NOMO-1 treated with DMSO at 0.1 percent for 48 hours (cell line): ENCODE measurements around the gene TBCB.

Experiments
- DNase-seq: peaks from one replicate; lab custom pipeline; 2025; ENCODE audit not compliant: unreplicated experiment; lab: John Stamatoyannopoulos, UW

The TBCB gene

DNA sequence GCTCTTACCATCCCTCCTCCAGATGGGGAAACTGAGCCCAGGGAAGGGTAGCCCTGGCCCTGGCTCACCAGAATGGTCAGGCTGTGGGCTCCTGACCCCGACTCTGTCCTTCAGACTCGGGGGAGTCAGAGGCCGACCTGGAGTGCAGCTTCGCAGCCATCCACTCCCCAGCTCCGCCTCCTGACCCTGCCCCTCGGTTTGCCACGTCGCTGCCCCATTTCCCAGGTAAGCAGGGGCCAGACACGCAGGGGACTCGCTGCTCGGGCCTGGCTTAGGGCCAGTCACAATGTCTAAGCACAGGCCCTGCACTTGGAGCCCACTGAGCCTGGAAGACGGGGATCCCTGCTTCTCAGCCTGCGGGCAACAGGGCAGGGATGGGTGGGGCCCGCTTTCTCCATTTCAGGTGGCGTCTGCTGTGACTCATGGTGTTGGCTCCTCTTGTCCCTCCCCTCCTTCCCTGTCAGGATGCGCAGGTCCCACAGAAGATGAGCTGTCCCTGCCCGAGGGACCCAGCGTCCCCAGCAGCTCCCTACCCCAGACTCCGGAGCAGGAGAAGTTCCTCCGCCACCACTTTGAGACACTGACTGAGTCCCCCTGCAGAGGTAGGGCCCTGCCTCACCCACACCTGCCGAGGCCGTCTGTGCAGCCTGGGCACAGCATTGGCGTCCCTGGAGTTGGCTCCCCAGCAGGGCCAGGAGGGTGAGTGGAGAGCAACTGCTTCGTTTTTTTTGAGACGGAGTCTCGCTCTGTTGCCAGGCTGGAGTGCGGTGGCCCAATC lies 13.5 kb upstream of the TBCB start:
- DNase-seq: no peak

DNA sequence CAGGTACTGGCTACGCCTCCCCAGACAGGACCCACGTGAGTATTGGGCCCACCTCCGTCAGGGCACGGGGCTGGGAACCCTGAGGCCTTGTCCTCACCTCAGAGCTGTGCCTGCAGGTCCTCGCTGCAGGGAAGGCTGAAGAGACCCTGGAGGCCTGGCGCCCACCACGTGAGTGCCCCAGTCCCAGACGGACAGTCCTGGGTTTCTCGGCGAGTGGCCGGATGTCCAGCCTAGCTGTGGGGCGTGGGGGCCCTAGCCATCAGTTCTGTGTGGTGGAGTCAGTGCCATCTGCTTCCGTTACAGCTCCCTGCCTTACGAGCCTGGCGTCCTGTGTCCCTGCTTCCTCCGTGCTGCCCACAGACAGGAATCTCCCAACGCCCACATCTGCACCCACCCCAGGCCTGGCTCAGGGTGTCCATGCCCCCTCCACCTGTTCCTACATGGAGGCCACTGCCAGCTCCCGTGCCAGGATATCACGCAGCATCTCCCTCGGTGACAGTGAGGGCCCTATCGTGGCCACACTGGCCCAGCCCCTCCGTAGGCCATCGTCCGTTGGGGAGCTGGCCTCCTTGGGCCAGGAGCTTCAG lies 12.1 kb upstream of the TBCB start:
- no peak for DNase-seq

DNA sequence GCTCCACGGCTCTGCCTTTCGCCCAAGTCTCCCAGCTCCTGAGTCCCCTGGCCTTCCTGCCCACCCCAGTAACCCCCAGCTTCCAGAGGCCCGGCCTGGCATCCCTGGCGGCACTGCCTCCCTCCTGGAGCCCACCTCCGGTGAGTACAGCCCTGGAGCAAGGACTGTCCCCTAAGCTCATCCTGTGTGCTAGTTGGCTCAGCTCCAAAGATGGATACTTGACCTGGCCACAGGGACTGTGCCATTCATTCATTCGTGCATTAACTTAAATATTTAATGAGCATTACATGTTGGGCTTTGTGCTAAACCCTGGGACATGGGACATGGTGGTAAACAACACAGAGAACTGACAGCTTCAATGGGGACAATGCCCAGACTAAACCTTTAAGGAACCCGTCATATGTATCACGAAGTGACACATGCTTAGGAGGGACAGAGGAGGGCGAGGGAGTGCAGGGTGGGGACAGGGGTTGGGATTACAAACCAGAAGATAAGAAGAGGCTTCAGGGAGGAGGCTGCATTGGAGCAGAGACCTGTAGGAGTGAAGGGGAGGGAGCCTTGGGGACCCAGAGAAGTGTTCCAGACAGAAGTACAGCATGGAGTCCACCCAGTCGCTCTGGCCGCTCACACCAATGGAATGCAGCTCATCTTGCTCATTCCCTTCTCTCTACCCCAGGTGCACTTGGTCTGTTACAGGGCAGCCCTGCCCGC lies 11.3 kb upstream of the TBCB start:
- no peak for DNase-seq

DNA sequence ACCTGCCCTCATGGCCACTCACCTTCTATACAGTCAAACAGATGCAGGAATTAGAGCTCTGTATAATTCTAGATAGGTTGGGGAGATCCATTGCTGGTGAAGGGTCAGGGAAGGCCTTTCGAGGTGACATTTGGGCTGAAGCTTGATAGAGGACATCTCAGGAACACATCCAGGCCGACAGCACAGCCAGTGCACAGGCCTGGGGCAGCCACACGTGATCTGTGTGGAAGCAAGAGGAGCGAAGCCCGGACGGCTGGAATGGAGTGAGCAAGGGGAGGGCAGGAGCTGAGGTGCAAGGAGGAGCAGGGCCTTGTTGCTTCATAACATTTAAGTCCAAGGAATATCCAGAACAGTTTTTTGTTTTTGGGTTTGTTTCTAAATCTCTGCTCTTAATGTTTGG lies 8.8 kb upstream of the TBCB start:
- no peak for DNase-seq

DNA sequence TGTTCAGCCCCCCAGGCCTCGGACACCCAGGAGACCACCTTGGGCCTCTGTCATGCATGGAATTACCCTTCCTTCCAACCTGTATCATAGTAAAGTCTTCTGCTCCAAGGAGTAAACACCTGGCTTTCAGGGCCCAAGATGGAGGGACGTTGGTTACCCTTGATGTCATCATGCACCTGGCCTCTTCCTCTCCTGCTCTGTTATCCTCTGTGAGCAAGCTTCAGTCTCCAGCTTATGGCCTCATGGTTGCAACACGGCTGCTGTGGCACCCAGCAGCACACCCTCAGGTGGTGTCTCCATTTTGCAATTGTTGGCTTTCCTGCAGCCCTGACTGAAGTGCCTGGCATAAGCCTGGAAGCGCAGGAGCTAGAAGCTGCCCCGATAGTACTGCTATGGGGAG lies 8.3 kb upstream of the TBCB start:
- DNase-seq: no peak

DNA sequence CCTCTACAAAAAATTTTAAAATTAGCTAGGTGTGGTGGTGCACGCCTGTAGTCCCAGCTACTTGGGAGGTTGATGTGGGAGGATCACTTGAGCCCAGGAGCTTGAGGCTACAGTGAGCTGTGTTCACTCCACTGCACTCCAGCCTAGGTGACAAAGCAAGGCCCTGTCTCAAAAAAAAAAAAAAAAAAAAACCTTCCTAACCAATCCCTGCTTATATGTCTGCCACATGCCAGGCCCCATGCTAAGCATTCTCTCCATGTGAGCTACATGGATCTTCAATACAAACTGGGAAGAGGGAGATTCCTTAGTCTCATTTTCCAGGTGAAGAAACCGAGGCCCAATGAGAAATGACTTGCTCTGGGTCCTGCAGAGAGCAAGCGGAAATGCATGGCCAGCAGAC lies 6.6 kb upstream of the TBCB start:
- DNase-seq: no peak

DNA sequence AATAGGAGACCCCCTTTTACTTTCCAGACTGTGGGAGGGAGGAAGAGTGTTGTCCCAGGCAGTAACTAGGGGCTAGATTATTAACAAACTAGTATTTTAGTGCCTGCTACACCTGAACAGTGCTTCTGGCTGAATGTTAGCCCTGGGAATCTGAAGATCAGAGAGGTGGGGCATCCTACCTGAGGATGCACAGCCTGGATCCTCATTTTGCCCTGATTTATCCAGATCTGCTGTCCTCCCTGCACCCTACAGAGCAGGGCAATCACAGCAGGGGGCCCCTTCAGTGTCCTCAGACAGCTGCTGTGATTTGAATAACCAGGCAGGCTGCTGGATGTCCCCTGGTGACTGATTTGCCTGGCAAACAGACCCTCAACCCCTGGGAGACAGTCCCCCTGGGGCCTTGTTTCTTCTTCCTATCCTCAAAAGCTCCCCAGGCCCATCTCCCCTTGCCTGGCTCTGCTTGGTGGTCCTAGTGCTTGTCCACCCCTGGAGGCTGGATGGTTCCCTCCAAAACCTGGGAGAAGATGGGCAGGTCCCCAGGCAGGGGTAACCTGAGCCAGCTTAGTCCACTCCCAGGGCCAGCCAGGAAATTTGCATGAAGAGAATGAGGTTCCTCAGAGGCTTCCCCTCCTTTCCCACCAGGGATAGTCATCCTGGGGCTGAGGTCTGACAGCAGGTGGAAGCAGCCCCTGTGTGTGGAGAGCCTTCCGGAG lies 4.6 kb upstream of the TBCB start, which contains the start of gene OVOL3:
TSS of gene OVOL3 (plus strand) at position 657 of the 713 bp plus-strand sequence. CDS start 60 bp downstream, outside the sequence.
- no peak for DNase-seq

DNA sequence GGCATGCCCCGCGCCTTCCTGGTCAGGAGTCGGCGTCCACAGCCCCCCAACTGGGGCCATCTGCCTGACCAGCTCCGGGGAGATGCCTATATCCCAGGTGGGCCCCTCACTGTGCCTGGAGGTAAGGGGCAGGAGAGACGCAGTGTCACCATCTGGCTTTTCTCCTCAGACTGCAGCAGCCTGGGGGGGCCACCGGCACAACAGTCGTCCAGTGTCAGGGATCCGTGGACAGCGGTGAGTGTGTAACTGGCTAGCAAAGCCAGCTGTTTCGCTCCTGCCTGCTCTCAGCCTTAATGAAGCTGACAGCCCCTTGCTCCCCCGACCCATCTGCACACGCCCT lies 4.1 kb upstream of the TBCB start:
- DNase-seq: no peak

DNA sequence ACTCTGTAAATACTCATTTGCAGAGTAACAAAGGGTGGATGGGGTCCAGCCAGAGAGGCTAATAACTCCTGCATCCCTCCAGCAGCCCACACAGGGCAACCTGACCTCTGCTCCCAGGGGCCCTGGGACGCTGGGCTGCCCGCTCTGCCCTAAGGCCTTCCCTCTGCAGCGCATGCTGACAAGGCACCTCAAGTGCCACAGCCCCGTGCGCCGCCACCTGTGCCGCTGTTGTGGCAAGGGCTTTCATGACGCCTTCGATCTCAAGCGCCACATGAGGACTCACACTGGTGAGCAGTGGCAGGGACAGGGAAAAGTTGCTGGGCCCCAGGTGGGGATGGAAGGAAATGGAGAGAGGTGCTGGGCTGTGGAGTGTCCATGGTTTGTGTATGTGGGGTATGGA lies 2.6 kb upstream of the TBCB start:
- DNase-seq: no peak

DNA sequence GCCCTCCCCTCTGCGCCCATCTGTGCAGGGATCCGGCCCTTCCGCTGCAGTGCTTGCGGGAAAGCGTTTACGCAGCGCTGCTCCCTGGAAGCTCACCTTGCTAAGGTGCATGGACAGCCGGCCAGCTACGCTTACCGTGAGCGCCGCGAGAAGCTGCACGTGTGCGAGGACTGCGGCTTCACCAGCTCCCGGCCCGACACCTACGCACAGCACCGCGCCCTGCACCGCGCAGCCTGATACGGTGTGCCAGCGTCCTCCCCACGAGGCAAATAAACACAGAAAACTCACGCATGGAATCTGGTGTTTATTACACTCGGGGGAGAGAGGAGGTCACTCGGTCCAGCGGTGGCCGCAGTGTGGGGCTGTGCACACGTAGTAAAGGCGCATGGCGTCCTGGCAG lies 1.8 kb upstream of the TBCB start:
- no peak for DNase-seq

DNA sequence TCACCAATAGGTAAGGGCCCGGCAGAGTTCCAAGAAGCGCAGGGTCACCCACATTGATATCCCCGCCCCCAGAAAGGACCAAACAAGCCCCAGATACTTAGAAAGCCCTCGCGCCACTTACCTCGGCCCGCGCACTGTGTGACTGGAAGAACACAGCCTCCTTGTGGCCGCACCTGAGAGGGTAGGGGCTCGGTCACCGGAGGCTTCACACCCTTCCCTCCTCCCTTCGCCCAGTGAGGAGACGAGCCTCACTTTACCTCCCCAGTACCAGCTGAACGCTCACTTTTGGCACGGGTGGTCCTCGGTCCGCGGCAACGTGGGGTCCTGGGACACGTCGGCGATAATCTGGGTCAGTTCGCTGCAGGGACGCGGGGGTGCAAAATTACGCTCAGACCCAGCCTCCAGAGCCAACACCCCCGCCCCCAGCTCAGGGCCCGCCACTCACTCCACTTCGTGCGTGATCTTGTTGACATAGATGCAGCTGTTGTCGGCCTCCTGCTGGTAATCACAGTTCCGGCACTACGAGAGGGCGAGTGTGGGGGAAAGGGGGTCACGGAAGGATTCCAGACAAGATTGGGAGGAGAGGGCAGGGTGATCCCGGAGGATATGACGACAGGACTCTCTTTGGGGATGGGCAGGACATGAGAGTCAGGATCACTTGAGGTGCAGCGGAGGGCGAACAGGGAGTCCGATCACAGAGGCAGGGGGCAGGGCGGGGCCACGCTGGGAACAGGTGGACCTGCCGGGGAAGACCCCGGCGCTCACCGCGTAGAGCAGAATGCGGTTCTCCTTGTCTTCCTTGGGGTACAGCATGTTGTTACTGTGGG lies 1.2 kb upstream of the TBCB start:
- DNase-seq: no peak

DNA sequence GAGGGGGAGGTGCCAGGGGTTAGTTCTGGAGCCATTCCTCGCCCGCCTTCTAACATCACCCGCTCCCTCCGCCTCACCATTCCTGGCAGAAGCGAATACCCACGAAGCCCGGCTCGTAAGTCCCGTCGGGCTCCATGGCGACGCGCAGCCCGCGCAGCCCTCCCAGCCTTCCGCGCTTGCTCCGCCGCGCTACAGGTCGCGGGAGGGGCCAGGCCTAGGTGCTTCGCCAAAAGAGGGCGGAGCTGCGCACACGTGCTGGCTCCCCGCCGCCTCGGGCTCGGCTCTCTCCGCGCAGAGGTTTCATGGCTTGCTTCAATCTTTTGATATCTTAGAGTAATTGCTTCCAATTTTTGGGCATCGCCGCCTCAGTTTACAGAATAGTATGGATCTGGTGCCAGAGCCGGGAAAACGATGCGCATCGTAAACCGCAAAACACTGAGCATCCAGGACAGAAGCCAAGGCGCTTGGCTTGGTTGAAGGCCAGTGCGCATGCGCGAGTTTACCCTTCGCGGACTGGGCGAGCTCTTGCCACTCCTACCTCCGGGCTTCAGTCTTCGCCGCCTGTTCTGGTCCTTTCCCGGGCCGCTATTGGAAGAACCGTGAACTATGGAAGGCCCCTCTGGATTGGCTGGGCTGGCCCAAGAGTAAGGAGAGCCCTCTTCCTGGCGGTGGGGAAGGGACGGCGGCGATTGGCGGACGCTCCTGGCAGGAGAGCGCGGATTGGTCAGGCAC lies 381 bp upstream of the TBCB start, which contains the start of gene POLR2I:
TSS of gene POLR2I (minus strand) at position 155 of the 732 bp plus-strand sequence. CDS start at position 136, 19 bp downstream.
- DNase-seq: peak; percentile 100

DNA sequence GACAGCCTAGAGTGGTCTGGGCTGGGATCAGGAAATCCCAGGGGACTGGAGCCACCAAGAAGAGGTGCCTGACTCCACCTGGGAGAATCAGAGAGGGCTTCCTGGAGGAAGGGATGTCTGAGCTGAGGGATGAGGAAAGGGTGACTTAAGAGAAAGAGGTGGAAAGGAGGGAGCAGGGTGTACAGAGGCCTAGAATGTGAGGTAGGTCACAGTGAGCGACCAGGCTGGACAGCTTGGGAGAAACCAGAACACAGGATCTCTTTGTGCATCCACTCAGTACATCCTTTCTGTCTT lies 1.0 kb downstream of the TBCB start:
- no peak for DNase-seq

DNA sequence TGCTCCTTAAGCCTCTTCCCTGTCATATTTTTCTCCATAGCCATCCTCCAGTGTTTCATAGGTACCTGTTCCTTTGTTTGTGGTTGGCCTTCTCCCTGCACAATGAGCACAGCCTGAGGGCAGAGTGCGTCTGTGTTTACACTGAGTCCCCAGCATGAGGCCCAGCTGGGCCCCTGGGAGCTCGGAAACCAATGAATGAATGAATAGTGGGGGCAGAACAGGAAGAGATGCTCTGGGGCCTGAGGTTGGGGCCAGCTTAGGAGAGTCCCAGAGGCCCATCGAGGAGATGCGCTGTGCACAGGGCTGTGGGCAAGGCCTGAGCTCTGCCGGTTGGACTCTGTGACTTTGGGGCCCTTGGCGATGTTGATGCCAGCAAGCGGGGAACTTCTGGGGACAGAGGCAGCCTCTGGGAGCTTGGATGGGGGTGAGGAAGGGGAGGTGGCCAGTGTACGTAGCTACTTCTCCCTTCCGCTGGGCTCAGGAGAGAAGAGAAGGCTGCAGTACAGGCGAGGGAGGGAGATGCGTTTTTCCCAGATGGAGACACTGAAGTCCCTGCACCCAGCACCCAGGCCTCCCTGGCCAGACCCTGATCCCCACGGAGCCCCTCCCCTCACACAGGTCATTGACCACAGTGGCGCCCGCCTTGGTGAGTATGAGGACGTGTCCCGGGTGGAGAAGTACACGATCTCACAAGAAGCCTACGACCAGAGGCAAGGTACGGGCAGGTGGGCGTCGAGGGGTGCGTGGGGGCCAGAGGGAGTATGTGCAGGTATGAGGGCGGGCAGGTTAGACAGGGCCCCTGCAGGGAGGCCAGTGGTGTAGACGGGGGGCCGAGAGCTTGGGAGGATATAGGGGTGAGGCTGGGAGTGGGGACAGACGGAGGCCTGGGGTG lies 5.1 kb downstream of the TBCB start:
- DNase-seq: no peak

DNA sequence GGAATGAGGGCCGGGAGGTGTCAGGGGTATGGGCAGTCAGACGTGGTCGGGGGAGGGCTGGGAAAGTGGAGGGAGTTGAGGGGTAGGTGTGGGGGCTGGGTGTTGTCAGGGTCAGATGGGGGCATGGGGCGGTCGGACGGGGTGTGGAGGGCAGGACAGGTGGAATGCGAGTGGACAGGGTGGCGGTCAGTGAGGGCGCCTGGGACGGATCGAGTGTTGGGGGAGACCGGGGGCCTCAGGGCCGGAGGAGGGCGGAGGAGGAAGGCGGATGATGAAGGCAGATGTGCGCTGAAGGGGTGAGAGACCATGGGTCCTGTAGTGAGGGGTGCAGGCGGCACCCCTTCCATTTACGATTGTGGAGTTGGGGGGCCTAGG lies 5.7 kb downstream of the TBCB start:
- no peak for DNase-seq

DNA sequence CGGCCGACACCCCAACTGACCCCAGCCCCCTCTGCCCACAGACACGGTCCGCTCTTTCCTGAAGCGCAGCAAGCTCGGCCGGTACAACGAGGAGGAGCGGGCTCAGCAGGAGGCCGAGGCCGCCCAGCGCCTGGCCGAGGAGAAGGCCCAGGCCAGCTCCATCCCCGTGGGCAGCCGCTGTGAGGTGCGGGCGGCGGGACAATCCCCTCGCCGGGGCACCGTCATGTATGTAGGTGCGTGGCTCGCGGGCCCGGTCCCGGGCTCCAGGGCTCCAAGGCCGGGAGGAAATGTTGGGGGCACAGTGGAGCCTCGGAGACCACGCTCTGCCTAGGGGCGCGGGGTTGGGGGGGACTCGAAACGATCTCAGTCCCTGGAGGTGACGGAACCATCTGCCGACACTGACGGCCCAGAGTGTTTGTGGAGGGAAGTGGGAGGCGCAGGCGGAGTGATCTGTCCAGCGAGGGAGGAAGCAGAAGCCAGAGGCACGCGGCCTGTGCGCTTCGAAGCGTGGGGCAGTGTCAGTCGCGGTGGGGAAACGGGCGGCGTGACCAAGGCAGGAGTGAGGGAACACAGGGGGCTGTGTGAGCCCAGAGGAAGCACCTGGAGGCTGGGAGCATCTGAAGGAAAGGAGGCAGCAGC lies 6.3 kb downstream of the TBCB start:
- DNase-seq: no peak

DNA sequence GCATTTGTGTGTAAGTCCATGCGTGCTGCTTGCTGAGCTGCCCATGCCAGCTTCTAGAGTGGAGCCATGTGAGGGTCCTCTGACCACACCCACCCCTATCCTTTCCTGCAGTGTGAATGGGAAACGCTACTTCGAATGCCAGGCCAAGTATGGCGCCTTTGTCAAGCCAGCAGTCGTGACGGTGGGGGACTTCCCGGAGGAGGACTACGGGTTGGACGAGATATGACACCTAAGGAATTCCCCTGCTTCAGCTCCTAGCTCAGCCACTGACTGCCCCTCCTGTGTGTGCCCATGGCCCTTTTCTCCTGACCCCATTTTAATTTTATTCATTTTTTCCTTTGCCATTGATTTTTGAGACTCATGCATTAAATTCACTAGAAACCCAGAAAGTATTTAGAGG lies 10.3 kb downstream of the TBCB start:
- DNase-seq: no peak

DNA sequence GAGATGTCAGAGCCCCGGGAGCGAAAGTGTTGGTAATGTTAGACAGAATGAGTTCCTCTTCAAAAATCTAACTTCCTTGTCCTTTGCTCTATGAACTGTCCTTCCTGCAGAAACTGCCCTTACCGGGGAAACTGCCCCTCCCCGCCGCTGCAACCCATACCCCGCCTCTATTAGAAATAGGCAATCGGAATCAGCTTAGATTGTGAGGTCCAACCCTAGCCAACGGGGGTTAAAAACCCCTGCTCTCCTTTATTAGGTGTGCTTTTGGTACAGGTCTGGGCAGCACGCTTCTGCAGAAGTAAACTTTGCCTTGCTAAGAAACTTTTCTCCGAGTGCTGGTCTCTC lies 13.1 kb downstream of the TBCB start:
- peak; percentile 75 for DNase-seq

DNA sequence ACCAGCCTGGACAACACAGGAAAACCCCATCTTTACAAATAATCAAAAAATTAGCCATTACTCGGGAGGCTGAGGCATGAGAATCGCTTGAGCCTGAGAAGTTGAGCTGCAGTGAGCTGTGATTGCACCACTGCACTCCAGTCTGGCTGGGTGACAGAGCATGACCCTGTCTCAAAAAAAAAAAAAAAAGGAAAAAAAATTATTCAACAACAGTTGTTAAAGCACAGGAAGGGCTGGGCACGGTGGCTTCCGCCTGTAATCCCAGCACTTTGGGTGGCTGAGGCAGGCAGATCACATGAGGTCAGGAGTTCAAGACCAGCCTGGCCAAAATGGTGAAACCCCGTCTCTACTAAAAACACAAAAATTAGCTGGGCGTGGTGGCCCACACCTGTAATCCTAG lies 16.0 kb downstream of the TBCB start:
- peak; percentile 9 for DNase-seq
